ENCODE results near the gene C16orf74. TPM values are rescaled to one million over a fixed set of nuclear protein-coding genes. Genes with fewer than 3 reads are reported as not detected.
A peak's percentile ranks its signal among the peaks of the same experiment; 100 is the strongest.

The C16orf74 gene
- polyA plus RNA-seq, 1 experiment: 3.2 TPM

DNA sequence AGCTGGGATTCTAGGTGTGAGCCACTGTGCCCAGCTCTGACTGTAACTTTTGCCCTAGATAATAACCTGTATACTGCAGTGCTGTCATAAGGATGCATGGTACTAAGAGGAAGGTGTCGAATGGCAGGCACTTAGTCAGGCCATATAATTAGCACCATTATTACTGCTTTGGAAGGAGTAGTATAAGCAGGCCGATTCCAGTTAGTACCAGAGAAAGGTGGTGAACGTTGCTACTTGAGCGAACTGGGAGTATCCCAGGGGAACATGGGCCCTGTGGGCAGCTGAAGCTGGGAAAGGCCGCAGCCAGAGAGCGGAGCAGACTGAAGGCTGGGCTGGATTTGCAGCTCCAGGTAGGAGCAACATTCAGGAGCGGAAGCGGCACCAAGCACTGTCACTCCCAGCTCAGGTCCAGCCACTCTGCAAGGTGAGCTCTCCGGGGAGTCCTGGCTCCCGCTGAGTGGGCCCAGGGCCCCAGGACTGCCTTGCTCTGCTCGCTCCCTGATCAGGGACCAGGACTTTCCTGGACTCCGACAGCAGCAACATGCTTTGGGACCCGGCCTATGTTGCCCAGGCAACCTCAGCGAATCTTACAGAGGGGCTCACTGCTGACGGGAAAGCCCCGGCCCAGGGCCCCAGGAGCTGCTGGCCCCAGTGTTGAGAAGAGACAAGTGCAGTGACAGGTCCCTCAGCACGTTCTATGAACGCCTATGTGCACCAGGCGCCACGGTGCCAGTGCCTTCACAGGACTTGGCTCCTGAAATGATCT lies 28.6 kb downstream of the C16orf74 start:
- H3K4me3 ChIP-seq (ENCODE audit: low read depth, low read length): no peak overlapping the region
- H3K27ac ChIP-seq (ENCODE audit: low read depth, low read length): no peak overlapping the region
- H3K9me3 ChIP-seq (ENCODE audit: control insufficient read depth, insufficient read depth, low read length): no peaks in the 10 kb centered on the region; the same call in 1 of the 2 replicates
- ChIA-PET CTCF (interaction anchor here (0.7 kb wide), 1 partner anchor 456 kb away, joined by 8 read pairs; no protein-coding TSS in a partner anchor), POLR2A (no interaction called here)
- no peak for DNase-seq (ENCODE audit: low read depth, low spot score)
- H3K27me3 ChIP-seq (ENCODE audit: control insufficient read depth, insufficient read depth, low read length): no peaks in the 10 kb centered on the region
- TF ChIP-seq, protein P1, sequence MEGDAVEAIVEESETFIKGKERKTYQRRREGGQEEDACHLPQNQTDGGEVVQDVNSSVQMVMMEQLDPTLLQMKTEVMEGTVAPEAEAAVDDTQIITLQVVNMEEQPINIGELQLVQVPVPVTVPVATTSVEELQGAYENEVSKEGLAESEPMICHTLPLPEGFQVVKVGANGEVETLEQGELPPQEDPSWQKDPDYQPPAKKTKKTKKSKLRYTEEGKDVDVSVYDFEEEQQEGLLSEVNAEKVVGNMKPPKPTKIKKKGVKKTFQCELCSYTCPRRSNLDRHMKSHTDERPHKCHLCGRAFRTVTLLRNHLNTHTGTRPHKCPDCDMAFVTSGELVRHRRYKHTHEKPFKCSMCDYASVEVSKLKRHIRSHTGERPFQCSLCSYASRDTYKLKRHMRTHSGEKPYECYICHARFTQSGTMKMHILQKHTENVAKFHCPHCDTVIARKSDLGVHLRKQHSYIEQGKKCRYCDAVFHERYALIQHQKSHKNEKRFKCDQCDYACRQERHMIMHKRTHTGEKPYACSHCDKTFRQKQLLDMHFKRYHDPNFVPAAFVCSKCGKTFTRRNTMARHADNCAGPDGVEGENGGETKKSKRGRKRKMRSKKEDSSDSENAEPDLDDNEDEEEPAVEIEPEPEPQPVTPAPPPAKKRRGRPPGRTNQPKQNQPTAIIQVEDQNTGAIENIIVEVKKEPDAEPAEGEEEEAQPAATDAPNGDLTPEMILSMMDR (IDR thresholded peaks at IDR 0.05; ENCODE audit: low read depth, low read length): no peak

DNA sequence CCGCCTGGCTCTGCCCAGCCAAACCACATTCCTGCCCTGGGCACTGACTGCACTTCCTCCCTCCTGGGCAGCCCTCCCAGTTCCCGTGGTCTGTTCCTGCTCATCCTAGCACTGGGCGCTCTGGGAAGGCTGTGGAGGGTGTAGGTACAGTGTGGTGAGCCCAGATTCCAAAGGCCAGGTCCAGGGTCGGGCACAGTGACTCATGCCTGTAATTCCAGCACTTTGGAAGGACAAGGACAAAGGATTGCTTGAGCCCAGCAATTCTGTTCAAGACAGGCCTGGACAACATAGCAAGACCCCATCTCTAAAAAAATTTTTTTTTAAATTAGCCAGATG lies 30.6 kb downstream of the C16orf74 start:
- POLR2A ChIA-PET: interaction anchor here (0.7 kb wide), 1 partner anchor 857 kb away, joined by 3 read pairs; no protein-coding TSS in a partner anchor
- no peak for DNase-seq (ENCODE audit: low read depth, low spot score)
- H3K4me3 ChIP-seq (ENCODE audit: low read depth, low read length): no peak overlapping the region
- TF ChIP-seq, protein P1 (IDR thresholded peaks at IDR 0.05; ENCODE audit: low read depth, low read length): no peak
- no peaks in the 10 kb centered on the region for H3K27me3 ChIP-seq (ENCODE audit: control insufficient read depth, insufficient read depth, low read length)
- H3K9me3 ChIP-seq (ENCODE audit: control insufficient read depth, insufficient read depth, low read length): no peaks in the 10 kb centered on the region
- H3K27ac ChIP-seq (ENCODE audit: low read depth, low read length): no peak overlapping the region
- CTCF ChIA-PET: interaction anchor here (0.7 to 1.8 kb wide), 3 partner anchors 44 to 287 kb away, joined by 3 to 10 read pairs (median 6); no protein-coding TSS in a partner anchor

DNA sequence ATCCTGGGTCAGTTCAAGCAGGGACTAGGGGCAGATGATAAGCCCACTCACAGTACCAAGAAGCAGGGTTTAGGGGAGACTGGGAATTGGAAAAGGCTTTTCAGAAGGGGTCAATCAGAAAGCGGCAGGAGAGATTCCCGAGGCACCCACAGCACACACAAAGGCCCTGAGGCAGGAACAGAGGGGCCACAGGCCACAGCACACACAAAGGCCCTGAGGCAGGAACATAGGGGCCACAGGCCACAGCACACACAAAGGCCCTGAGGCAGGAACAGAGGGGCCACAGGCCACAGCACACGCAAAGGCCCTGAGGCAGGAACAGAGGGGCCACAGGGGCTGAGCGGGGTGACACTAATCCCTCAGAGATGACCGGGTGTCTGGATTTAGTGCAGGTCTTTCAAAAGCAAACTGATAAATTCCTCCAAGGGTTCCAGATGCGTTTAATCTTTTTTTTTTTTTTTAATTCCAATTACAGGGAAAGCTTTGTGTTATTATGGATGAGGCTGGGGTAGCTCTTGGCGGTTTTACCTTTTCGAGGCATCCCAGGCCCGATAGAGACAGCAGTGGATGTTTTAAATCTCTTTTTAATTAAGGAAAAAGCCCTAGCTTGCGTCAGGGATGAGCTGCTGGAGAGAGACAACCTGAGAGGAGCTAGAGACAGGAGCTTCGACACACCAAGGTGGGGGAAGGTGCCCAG lies 31.1 kb downstream of the C16orf74 start:
- no peak overlapping the region for H3K27ac ChIP-seq (ENCODE audit: low read depth, low read length)
- TF ChIP-seq, protein P1 (IDR thresholded peaks at IDR 0.05; ENCODE audit: low read depth, low read length): no peak
- H3K4me3 ChIP-seq (ENCODE audit: low read depth, low read length): no peak overlapping the region
- H3K27me3 ChIP-seq (ENCODE audit: control insufficient read depth, insufficient read depth, low read length): no peaks in the 10 kb centered on the region
- ChIA-PET POLR2A (no interaction called here), CTCF (interaction anchor here (0.7 to 1.8 kb wide), 5 partner anchors 9 to 287 kb away, joined by 3 to 10 read pairs (median 5); no protein-coding TSS in a partner anchor)
- no peak for DNase-seq (ENCODE audit: low read depth, low spot score)
- no peaks in the 10 kb centered on the region for H3K9me3 ChIP-seq (ENCODE audit: control insufficient read depth, insufficient read depth, low read length)

DNA sequence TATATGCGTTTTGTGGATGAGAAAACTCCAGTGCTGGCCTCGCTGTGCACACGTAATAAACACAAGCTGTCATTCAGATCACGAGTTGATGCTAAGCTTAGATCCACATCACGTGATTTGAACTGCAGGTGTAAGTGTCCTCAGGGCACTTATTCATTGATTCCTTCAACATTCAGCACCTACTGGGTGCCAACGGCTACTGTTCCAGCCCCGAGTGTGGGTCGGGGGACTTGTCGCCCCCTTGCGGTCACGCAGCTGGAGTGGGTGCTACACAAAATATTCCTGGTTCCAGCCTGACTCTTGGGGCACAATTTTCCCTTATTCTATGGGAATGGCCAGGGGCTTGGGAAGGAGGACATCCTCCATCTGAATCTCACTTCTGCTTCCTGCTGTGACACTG lies 32.2 kb downstream of the C16orf74 start:
- Histone ChIP-seq H3K4me3 (ENCODE audit: low read depth, low read length) (no peak overlapping the region), H3K27me3 (ENCODE audit: control insufficient read depth, insufficient read depth, low read length) (no peaks in the 10 kb centered on the region), H3K27ac (ENCODE audit: low read depth, low read length) (no peak overlapping the region), H3K9me3 (ENCODE audit: control insufficient read depth, insufficient read depth, low read length) (no peaks in the 10 kb centered on the region)
- TF ChIP-seq, protein P1 (IDR thresholded peaks at IDR 0.05; ENCODE audit: low read depth, low read length): peak; percentile 52
- DNase-seq (ENCODE audit: low read depth, low spot score): no peak
- ChIA-PET CTCF (interaction anchor here (0.6 to 1.8 kb wide), 9 partner anchors 10 to 444 kb away, joined by 3 to 10 read pairs (median 3); no protein-coding TSS in a partner anchor), POLR2A (no interaction called here)

DNA sequence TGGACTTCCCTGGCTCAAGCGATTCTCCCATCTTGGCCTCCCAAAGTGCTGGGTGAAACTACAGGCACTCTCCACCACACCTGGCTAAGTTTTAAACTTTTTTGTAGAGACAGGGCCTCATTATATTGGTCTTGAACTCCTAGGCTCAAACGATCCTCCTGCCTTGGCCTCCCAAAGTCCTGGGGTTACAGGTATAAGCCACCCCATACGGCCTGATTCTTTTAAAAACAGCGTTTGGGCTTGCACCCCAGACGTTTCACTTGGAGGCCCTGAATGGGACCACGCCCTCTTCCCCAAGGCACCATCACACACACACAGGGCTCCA lies 32.8 kb downstream of the C16orf74 start:
- Histone ChIP-seq H3K4me3 (ENCODE audit: low read depth, low read length) (no peak overlapping the region), H3K27ac (ENCODE audit: low read depth, low read length) (no peak overlapping the region), H3K9me3 (ENCODE audit: control insufficient read depth, insufficient read depth, low read length) (no peaks in the 10 kb centered on the region), H3K27me3 (ENCODE audit: control insufficient read depth, insufficient read depth, low read length) (no peaks in the 10 kb centered on the region)
- TF ChIP-seq, protein P1 (IDR thresholded peaks at IDR 0.05; ENCODE audit: low read depth, low read length): no peak
- ChIA-PET CTCF (interaction anchor here (0.6 to 1.8 kb wide), 18 partner anchors 10 to 443 kb away, joined by 3 to 9 read pairs (median 4); no protein-coding TSS in a partner anchor), POLR2A (no interaction called here)
- no peak for DNase-seq (ENCODE audit: low read depth, low spot score)
